Stomach (tissue), 4 donors: ENCODE results near the gene DCAF5.

ENCODE experiments used
- POLR2A ChIP-seq, 4 donors: fragments of 450-650 bp; IDR thresholded peaks; one replicate each; pipeline ENCODE4 v1.6.1; 2016; ENCODE audit warnings: antibody characterized with exemption in 4 of 4, control low read depth in 2 of 4, mild to moderate bottlenecking in 1 of 4, moderate library complexity in 1 of 4
- TF ChIP-seq, protein P1 (sequence below), 7 experiments: fragments of 450-650 bp in 4 of 7; fragments of 200-600 bp in 3 of 7; sonication (generic) in 3 of 7; IDR thresholded peaks; one replicate each; pipeline ENCODE4 v1.5.1; 2016 to 2019; ENCODE audit warnings: antibody characterized with exemption in 7 of 7, control low read depth in 2 of 7, mild to moderate bottlenecking in 1 of 7

- no peak for TF ChIP-seq POLR2A (IDR thresholded peaks at IDR 0.05)
- TF ChIP-seq, protein P1, sequence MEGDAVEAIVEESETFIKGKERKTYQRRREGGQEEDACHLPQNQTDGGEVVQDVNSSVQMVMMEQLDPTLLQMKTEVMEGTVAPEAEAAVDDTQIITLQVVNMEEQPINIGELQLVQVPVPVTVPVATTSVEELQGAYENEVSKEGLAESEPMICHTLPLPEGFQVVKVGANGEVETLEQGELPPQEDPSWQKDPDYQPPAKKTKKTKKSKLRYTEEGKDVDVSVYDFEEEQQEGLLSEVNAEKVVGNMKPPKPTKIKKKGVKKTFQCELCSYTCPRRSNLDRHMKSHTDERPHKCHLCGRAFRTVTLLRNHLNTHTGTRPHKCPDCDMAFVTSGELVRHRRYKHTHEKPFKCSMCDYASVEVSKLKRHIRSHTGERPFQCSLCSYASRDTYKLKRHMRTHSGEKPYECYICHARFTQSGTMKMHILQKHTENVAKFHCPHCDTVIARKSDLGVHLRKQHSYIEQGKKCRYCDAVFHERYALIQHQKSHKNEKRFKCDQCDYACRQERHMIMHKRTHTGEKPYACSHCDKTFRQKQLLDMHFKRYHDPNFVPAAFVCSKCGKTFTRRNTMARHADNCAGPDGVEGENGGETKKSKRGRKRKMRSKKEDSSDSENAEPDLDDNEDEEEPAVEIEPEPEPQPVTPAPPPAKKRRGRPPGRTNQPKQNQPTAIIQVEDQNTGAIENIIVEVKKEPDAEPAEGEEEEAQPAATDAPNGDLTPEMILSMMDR (IDR thresholded peaks at IDR 0.05) = no peak
These were observed 61.9 kb downstream of the DCAF5 start for GRCh38 chr14:69091006-69091405.
